GM12874 (cell line): ENCODE measurements around the gene RTL9.

Source experiments
- TF ChIP-seq, protein P1 (sequence below): IDR thresholded peaks from 2 replicates; pipeline ENCODE4 v1.5.1; 2011; ENCODE audit warnings: low read depth, mild to moderate bottlenecking, control low read depth, low read length, moderate library complexity; ENCODE audit not compliant: insufficient read depth

RTL9 gene

GRCh38 chrX:110394651-110395050 is 36.0 kb downstream of the RTL9 start:
- TF ChIP-seq, protein P1, sequence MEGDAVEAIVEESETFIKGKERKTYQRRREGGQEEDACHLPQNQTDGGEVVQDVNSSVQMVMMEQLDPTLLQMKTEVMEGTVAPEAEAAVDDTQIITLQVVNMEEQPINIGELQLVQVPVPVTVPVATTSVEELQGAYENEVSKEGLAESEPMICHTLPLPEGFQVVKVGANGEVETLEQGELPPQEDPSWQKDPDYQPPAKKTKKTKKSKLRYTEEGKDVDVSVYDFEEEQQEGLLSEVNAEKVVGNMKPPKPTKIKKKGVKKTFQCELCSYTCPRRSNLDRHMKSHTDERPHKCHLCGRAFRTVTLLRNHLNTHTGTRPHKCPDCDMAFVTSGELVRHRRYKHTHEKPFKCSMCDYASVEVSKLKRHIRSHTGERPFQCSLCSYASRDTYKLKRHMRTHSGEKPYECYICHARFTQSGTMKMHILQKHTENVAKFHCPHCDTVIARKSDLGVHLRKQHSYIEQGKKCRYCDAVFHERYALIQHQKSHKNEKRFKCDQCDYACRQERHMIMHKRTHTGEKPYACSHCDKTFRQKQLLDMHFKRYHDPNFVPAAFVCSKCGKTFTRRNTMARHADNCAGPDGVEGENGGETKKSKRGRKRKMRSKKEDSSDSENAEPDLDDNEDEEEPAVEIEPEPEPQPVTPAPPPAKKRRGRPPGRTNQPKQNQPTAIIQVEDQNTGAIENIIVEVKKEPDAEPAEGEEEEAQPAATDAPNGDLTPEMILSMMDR, result no peak

GRCh38 chrX:110395877-110396276 is 37.2 kb downstream of the RTL9 start:
- TF ChIP-seq, protein P1, result no peak

- TF ChIP-seq, protein P1, result no peak
Measured at GRCh38 chrX:110396735-110397134, 38.1 kb downstream of the RTL9 start.

- TF ChIP-seq, protein P1, result no peak
Measured at GRCh38 chrX:110397339-110397738, 38.7 kb downstream of the RTL9 start.

- TF ChIP-seq, protein P1, result no peak
Measured at GRCh38 chrX:110397904-110398303, 39.3 kb downstream of the RTL9 start.

- TF ChIP-seq, protein P1, result no peak
Measured at GRCh38 chrX:110399497-110399896, 40.8 kb downstream of the RTL9 start.

DNA sequence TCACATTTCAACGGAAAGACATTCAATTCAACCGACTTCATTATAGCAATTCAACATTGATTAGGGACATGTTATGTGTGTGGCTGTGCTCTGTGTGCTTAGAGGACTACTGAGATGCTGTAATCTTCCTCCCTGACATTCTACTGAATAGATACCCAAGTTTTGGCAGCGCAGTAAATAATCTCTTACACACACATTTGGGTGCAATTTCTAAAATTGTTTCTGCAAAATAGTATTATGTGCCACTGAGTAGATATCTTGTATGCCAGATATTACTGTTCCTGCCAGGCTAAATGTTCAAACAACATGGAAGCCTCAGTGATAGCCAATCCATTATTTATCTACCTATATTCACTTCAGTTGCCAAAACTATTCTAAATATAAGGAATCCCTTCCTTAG is 41.3 kb downstream of the RTL9 start:
- TF ChIP-seq, protein P1, result no peak

GRCh38 chrX:110401135-110401534 is 42.5 kb downstream of the RTL9 start:
- TF ChIP-seq, protein P1, result peak; percentile 27
